Sigmoid colon (tissue), 7 donors: ENCODE measurements around the gene CFAP45. TPM values are rescaled to one million over a fixed set of nuclear protein-coding genes. Genes with fewer than 3 reads are reported as not detected.

Experiments used
- DNase-seq: peaks from one replicate; pipeline ENCODE4 v3.0.0-alpha.2; 2019
- H3K27ac ChIP-seq, 4 donors: fragments of 200-600 bp; sonication (generic); one replicate each; pipeline ENCODE4 v1.5.1; 2016 to 2019; ENCODE audit warnings: mild to moderate bottlenecking in 1 of 4
- H3K27me3 ChIP-seq, 3 donors: fragments of 200-600 bp; sonication (generic); one replicate each; pipeline ENCODE4 v1.5.1; 2019; ENCODE audit warnings: mild to moderate bottlenecking in 1 of 3
- H3K36me3 ChIP-seq, 4 donors: fragments of 200-600 bp; sonication (generic); one replicate each; pipeline ENCODE4 v1.5.1; 2016 to 2019
- H3K4me1 ChIP-seq, 4 donors: fragments of 200-600 bp; sonication (generic); one replicate each; pipeline ENCODE4 v1.5.1; 2017 to 2019
- H3K4me3 ChIP-seq, 4 donors: fragments of 200-600 bp; sonication (generic); one replicate each; pipeline ENCODE4 v1.5.1; 2017 to 2019; ENCODE audit warnings: mild to moderate bottlenecking in 2 of 4, moderate library complexity in 1 of 4
- H3K9me3 ChIP-seq, 4 donors: fragments of 200-600 bp in 3 of 4; sonication (generic) in 3 of 4; one replicate each; pipeline versions ENCODE4 v1.5.1 to v1.6.1; 2013 to 2019
- EP300 ChIP-seq, 4 donors: sonication (generic); formaldehyde crosslinking; IDR thresholded peaks; one replicate each; pipeline ENCODE4 v1.6.1; 2017; ENCODE audit warnings: antibody characterized with exemption in 4 of 4
- POLR2A ChIP-seq, 2 donors: fragments of 450-650 bp; IDR thresholded peaks; one replicate each; pipeline ENCODE4 v1.6.1; 2016; ENCODE audit warnings: antibody characterized with exemption in 2 of 2, mild to moderate bottlenecking in 2 of 2, moderate library complexity in 2 of 2
- POLR2AphosphoS5 ChIP-seq, 4 donors: sonication (generic); formaldehyde crosslinking; IDR thresholded peaks; one replicate each; pipeline ENCODE4 v1.6.1; 2017; ENCODE audit warnings: antibody characterized with exemption in 4 of 4
- WGBS, 2 donors: extraction: QIAGEN DNeasy Blood & Tissue Kit; methylation state at CpG; one replicate each; pipeline ENCODE4 v1.1.7; 2013; 5-methylcytosine and 5-hydroxymethylcytosine counted together
- intact Hi-C: fragments of 100-400 bp; cut with DNase I; formaldehyde crosslinking; loops from one replicate; pipeline ENCODE4 v1.15.1; 2023
- polyA plus RNA-seq, 3 donors: library from polyadenylated mRNA; stranded (reverse); fragments of 200-250 nt; gene quantifications; one replicate each; pipeline ENCODE4 v1.2.3, GENCODE V29; 2013
- total RNA-seq, 4 donors: library from RNA; depleted of rRNA; stranded (reverse); fragments of >200 nt; gene quantifications; one replicate each; pipeline ENCODE4 v1.1.0, GENCODE V29; 2016
- TF ChIP-seq, protein P1 (sequence below), 4 experiments: fragments of 450-650 bp in 3 of 4; fragments of 200-600 bp in 1 of 4; IDR thresholded peaks; one replicate each; pipeline ENCODE4 v1.5.1; 2016 to 2019; ENCODE audit warnings: antibody characterized with exemption in 4 of 4, mild to moderate bottlenecking in 3 of 4, moderate library complexity in 2 of 4
- donor health status: healthy with polysubstance abuse.
- donor health status: Bipolar disorder and iron deficiency.
- donor health status: healthy.

CFAP45 gene
- total and polyA plus RNA-seq, 7 donors: 0.29 to 1.8 (median 1.0) TPM; not detected in 3

DNA sequence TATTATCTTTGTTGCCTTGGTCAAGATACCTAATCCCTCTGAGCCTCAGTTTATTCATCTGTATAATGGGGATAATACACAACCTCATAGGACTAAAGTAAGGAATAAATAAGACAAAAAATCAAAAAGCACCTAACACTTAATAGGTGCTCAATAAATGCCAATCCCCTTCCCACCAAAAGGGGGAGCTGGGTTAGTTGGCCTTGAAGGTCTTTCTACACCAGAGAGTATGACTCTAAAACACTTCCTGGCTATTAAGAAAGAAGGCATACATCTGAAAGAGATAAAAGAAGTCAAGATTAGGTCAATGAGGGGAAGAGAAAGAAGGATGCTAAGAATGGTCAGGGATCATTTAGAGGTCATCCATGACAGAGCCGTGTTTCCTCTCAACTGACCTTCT is 48.6 kb downstream of the CFAP45 start:
- Histone ChIP-seq H3K36me3 (no peaks in the 10 kb centered on the region), H3K27me3 (no peaks in the 10 kb centered on the region), H3K4me1 (peaks cover 0 to 26% (median 21%) of the 10 kb centered on the region in 4 donors), H3K9me3 (no peaks in the 10 kb centered on the region), H3K27ac (no peak overlapping the region), H3K4me3 (no peak overlapping the region)
- 74 to 77% methylated on average over 1 of the region's 1 CpG for WGBS, 2 donors
- no peak for DNase-seq
- TF ChIP-seq EP300 (IDR thresholded peaks at IDR 0.05) (no peak), POLR2A (IDR thresholded peaks at IDR 0.05) (no peak), POLR2AphosphoS5 (IDR thresholded peaks at IDR 0.05) (no peak)
- TF ChIP-seq, protein P1, sequence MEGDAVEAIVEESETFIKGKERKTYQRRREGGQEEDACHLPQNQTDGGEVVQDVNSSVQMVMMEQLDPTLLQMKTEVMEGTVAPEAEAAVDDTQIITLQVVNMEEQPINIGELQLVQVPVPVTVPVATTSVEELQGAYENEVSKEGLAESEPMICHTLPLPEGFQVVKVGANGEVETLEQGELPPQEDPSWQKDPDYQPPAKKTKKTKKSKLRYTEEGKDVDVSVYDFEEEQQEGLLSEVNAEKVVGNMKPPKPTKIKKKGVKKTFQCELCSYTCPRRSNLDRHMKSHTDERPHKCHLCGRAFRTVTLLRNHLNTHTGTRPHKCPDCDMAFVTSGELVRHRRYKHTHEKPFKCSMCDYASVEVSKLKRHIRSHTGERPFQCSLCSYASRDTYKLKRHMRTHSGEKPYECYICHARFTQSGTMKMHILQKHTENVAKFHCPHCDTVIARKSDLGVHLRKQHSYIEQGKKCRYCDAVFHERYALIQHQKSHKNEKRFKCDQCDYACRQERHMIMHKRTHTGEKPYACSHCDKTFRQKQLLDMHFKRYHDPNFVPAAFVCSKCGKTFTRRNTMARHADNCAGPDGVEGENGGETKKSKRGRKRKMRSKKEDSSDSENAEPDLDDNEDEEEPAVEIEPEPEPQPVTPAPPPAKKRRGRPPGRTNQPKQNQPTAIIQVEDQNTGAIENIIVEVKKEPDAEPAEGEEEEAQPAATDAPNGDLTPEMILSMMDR (IDR thresholded peaks at IDR 0.05): no peak
- intact Hi-C loops: no loop called here

DNA sequence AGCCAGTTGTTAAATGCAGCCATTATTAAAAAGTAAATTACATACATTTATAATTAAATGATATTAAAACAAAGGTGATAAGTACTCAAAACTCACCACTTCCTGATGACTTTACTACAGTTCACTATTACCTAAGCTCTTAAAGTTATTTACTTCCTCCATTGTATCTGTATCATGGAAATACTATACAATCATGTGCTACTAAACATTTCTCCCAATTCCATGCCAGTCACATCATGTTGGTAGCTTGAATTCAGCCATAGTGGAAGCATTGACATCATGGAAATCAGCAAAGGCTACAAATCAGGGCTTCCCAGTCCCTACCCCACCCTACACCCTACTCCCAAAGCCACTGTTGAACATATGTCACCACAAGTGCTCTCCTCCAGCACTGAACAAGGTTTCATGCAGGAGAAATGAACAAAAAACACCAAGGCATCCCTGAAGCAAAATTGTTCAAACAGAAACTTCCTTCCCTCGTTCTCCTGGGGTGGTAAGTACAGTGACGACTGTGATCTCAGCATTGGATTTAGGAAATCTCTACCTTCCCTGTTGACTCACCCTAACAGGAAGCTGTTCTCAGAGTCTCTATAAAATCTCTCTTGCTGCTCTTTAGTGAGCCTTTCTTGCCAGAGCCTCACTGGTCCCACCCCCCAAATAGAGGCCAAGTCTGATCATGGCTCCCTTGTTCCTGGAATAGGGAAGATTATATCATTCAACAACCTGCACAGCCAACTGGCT is 50.2 kb downstream of the CFAP45 start:
- Histone ChIP-seq H3K4me1 (peaks cover 0 to 16% (median 12%) of the 10 kb centered on the region in 4 donors), H3K9me3 (no peaks in the 10 kb centered on the region), H3K27ac (no peak overlapping the region), H3K27me3 (no peaks in the 10 kb centered on the region), H3K36me3 (no peaks in the 10 kb centered on the region), H3K4me3 (no peak overlapping the region)
- WGBS, 2 donors: 48 to 65% methylated on average over 2 of the region's 2 CpGs
- intact Hi-C loops: loop anchor here (5.0 kb wide), 1 partner anchor 33 kb away; no protein-coding TSS in a partner anchor
- no peak for DNase-seq
- TF ChIP-seq POLR2AphosphoS5 (IDR thresholded peaks at IDR 0.05) (no peak), EP300 (IDR thresholded peaks at IDR 0.05) (no peak), POLR2A (IDR thresholded peaks at IDR 0.05) (no peak)
- TF ChIP-seq, protein P1 (IDR thresholded peaks at IDR 0.05): no peak

DNA sequence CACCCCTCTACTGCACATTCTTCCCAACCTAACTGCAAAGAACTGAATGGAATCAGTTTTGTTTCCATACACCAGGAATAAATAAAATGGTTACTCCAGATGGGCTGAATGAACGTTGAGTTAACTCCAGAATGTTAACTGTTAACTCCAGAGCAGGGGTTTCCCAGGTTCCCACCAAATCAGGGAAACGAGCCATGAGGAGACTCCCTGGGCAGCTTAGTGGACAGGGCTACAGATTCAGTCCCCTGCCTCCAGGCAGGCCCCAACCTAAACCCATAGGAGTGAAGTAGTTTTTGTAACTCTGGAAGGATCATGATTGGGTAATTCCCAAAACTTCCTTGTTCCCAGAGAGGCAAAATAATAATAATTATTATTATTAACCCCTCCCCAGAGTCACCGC is 51.6 kb downstream of the CFAP45 start:
- 48 to 89% methylated on average over 3 of the region's 3 CpGs for WGBS, 2 donors
- intact Hi-C loops: loop anchor here (5.0 kb wide), 1 partner anchor 34 kb away; no protein-coding TSS in a partner anchor
- no peak for DNase-seq
- Histone ChIP-seq H3K27me3 (no peaks in the 10 kb centered on the region), H3K4me1 (peaks cover 0 to 8% (median 5%) of the 10 kb centered on the region in 4 donors), H3K36me3 (no peaks in the 10 kb centered on the region), H3K27ac (no peak overlapping the region), H3K9me3 (no peaks in the 10 kb centered on the region), H3K4me3 (no peak overlapping the region)
- TF ChIP-seq, protein P1 (IDR thresholded peaks at IDR 0.05): no peak
- TF ChIP-seq POLR2A (IDR thresholded peaks at IDR 0.05): no peak
- TF ChIP-seq EP300 (IDR thresholded peaks at IDR 0.05): no peak
- TF ChIP-seq POLR2AphosphoS5 (IDR thresholded peaks at IDR 0.05): no peak

DNA sequence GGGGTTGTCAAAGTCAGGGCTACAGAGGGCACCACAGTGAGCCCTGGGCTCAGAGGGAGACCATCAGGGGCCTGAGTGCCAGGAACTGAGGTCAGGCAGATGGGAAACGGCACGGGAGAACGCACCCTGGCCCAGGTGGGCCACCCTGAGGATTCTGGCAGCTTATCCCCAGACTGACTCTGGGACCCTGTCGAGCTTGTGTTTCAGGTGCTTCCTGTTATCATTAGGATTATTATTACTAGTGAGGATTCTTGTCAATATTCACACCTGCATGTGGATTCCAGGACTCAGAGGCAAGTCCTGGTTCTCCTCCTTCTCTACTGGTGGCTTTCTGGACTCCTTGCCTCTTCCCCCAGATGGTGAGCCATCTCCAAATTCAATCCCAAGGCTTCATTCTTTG is 52.7 kb downstream of the CFAP45 start:
- DNase-seq: no peak
- H3K9me3 ChIP-seq: no peaks in the 10 kb centered on the region
- no peaks in the 10 kb centered on the region for H3K36me3 ChIP-seq
- no peak overlapping the region for H3K4me3 ChIP-seq
- 69 to 77% methylated on average over 4 of the region's 4 CpGs for WGBS, 2 donors
- no peaks in the 10 kb centered on the region for H3K4me1 ChIP-seq
- intact Hi-C loops: loop anchor here (5.0 kb wide), 1 partner anchor 35 kb away; no protein-coding TSS in a partner anchor
- TF ChIP-seq POLR2A (IDR thresholded peaks at IDR 0.05): no peak
- TF ChIP-seq, protein P1 (IDR thresholded peaks at IDR 0.05): no peak
- no peak for TF ChIP-seq POLR2AphosphoS5 (IDR thresholded peaks at IDR 0.05)
- TF ChIP-seq EP300 (IDR thresholded peaks at IDR 0.05): no peak
- H3K27ac ChIP-seq: no peak overlapping the region
- H3K27me3 ChIP-seq: no peaks in the 10 kb centered on the region
